Tibial nerve (tissue), 4 donors: Measurements from ENCODE around the gene TUBGCP5. TPM values are rescaled to one million over a fixed set of nuclear protein-coding genes. Genes with fewer than 3 reads are reported as not detected.

Source experiments
- DNase-seq, 2 donors: peaks; one replicate each; pipeline ENCODE4 v3.0.0-alpha.2; 2019; ENCODE audit warnings: low spot score in 2 of 2
- H3K27ac ChIP-seq, 4 donors: fragments of 200-600 bp; sonication (generic) in 3 of 4; one replicate each; pipeline ENCODE4 v1.5.1; 2017 to 2019; ENCODE audit warnings: mild to moderate bottlenecking in 1 of 4
- H3K27me3 ChIP-seq, 2 donors: fragments of 200-600 bp; sonication (generic) in 1 of 2; one replicate each; pipeline versions ENCODE4 v1.5.1 to v1.6.0; 2017 to 2019
- H3K36me3 ChIP-seq, 3 donors: fragments of 200-600 bp; sonication (generic); one replicate each; pipeline ENCODE4 v1.5.1; 2018 to 2019
- H3K4me1 ChIP-seq, 4 donors: fragments of 200-600 bp; sonication (generic) in 3 of 4; one replicate each; pipeline ENCODE4 v1.5.1; 2017 to 2019
- H3K4me3 ChIP-seq, 4 donors: fragments of 200-600 bp; sonication (generic) in 3 of 4; one replicate each; pipeline ENCODE4 v1.5.1; 2017 to 2019; ENCODE audit warnings: mild to moderate bottlenecking in 1 of 4, moderate library complexity in 1 of 4
- H3K9me3 ChIP-seq, 4 donors: fragments of 200-600 bp; sonication (generic) in 3 of 4; one replicate each; pipeline ENCODE4 v1.5.1; 2017 to 2019
- CTCF ChIP-seq, 5 experiments: fragments of 200-600 bp in 3 of 5; fragments of 450-650 bp in 2 of 5; sonication (generic) in 3 of 5; IDR thresholded peaks; one replicate each; pipeline ENCODE4 v1.5.1; 2016 to 2019; ENCODE audit warnings: antibody characterized with exemption in 5 of 5, mild to moderate bottlenecking in 3 of 5, moderate library complexity in 2 of 5
- EP300 ChIP-seq, 2 donors: sonication (generic); formaldehyde crosslinking; IDR thresholded peaks; one replicate each; pipeline ENCODE4 v1.6.1; 2017; ENCODE audit warnings: antibody characterized with exemption in 2 of 2, mild to moderate bottlenecking in 1 of 2
- POLR2A ChIP-seq, 2 donors: fragments of 450-650 bp; IDR thresholded peaks; one replicate each; pipeline ENCODE4 v1.6.1; 2017; ENCODE audit warnings: antibody characterized with exemption in 2 of 2, mild to moderate bottlenecking in 2 of 2, moderate library complexity in 2 of 2
- WGBS, 2 donors: methylation state at CpG; one replicate each; pipeline ENCODE4 v1.1.5; 2018; 5-methylcytosine and 5-hydroxymethylcytosine counted together
- total RNA-seq, 4 donors: library from RNA; depleted of rRNA; stranded (reverse); fragments of >200 nt; gene quantifications; one replicate each; pipeline ENCODE4 v1.1.0, GENCODE V29; 2016

Gene TUBGCP5
- total RNA-seq, 4 donors from 2014 or later, result 26.3 to 47.3 (median 31.6) TPM

- DNase-seq, result peak; percentile 66 to 69
- peaks cover 0 to 22% (median 7%) of the 10 kb centered on the region in 4 donors for H3K4me1 ChIP-seq
- H3K36me3 ChIP-seq, result no peaks in the 10 kb centered on the region
- TF ChIP-seq CTCF (IDR thresholded peaks at IDR 0.05) (no peak), EP300 (IDR thresholded peaks at IDR 0.05) (peak in 1 of 2 donors; percentile 57), POLR2A (IDR thresholded peaks at IDR 0.05) (peak in 1 of 2 donors; percentile 51)
- H3K27me3 ChIP-seq, result no peaks in the 10 kb centered on the region
- peak within 1 kb of the TSS; percentile 55 to 91 (median 85) for H3K27ac ChIP-seq
- no peaks in the 10 kb centered on the region for H3K9me3 ChIP-seq
- H3K4me3 ChIP-seq, result peak within 1 kb of the TSS; percentile 72 to 76 (median 76)
- WGBS, 2 donors, result 0 to 1% methylated on average over 23 to 26 of the region's 93 CpGs
Observed at GRCh38 chr15:22980189-22981050, 58.9 kb downstream of the TUBGCP5 start, which contains the start of gene CYFIP1. Gene CYFIP1 (minus strand): TSS chr15:22980368. CDS start chr15:22947285, 33,083 bp downstream.

- TF ChIP-seq POLR2A (IDR thresholded peaks at IDR 0.05) (no peak), EP300 (IDR thresholded peaks at IDR 0.05) (no peak), CTCF (IDR thresholded peaks at IDR 0.05) (no peak)
- Histone ChIP-seq H3K27ac (peak overlapping the region; percentile 55 to 91 (median 85)), H3K36me3 (no peaks in the 10 kb centered on the region), H3K4me1 (peaks cover 0 to 25% (median 7%) of the 10 kb centered on the region in 4 donors), H3K27me3 (no peaks in the 10 kb centered on the region), H3K4me3 (peak overlapping the region; percentile 72 to 76 (median 76)), H3K9me3 (no peaks in the 10 kb centered on the region)
- peak in 1 of 2 donors; percentile 43 for DNase-seq
- WGBS, 2 donors, result 0 to 1% methylated on average over 43 to 55 of the region's 88 CpGs
Observed at GRCh38 chr15:22979238-22980188, 59.9 kb downstream of the TUBGCP5 start.

- WGBS, 2 donors, result 16 to 18% methylated on average over 15 to 22 of the region's 22 CpGs
- no peaks in the 10 kb centered on the region for H3K9me3 ChIP-seq
- H3K4me1 ChIP-seq, result peaks cover 0 to 32% (median 7%) of the 10 kb centered on the region in 4 donors
- peak overlapping the region in 1 of 4 donors; percentile 91 for H3K27ac ChIP-seq
- H3K36me3 ChIP-seq, result no peaks in the 10 kb centered on the region
- H3K4me3 ChIP-seq, result peak overlapping the region; percentile 72 to 76 (median 76)
- H3K27me3 ChIP-seq, result no peaks in the 10 kb centered on the region
- no peak for TF ChIP-seq EP300 (IDR thresholded peaks at IDR 0.05)
- TF ChIP-seq CTCF (IDR thresholded peaks at IDR 0.05), result no peak
- TF ChIP-seq POLR2A (IDR thresholded peaks at IDR 0.05), result no peak
- no peak for DNase-seq
Observed at GRCh38 chr15:22978691-22979237, 60.6 kb downstream of the TUBGCP5 start.

- WGBS, 2 donors, result 59 to 66% methylated on average over 4 of the region's 4 CpGs
- Histone ChIP-seq H3K27ac (peak overlapping the region in 1 of 4 donors; percentile 33), H3K36me3 (peaks cover 0 to 4% (median 0%) of the 10 kb centered on the region in 3 donors), H3K4me1 (peaks cover 0 to 35% (median 7%) of the 10 kb centered on the region in 4 donors), H3K4me3 (no peak overlapping the region), H3K27me3 (no peaks in the 10 kb centered on the region), H3K9me3 (peaks cover 0 to 5% (median 0%) of the 10 kb centered on the region in 4 donors)
- TF ChIP-seq EP300 (IDR thresholded peaks at IDR 0.05) (peak in 1 of 2 donors; percentile 52), POLR2A (IDR thresholded peaks at IDR 0.05) (no peak)
- no peak for DNase-seq
Observed at GRCh38 chr15:22974745-22975144, 64.6 kb downstream of the TUBGCP5 start.

- TF ChIP-seq POLR2A (IDR thresholded peaks at IDR 0.05), result no peak
- TF ChIP-seq EP300 (IDR thresholded peaks at IDR 0.05), result no peak
- no peak for TF ChIP-seq CTCF (IDR thresholded peaks at IDR 0.05)
- Histone ChIP-seq H3K27ac (peak overlapping the region in 1 of 4 donors; percentile 33), H3K27me3 (no peaks in the 10 kb centered on the region), H3K9me3 (peaks cover 0 to 5% (median 0%) of the 10 kb centered on the region in 4 donors), H3K36me3 (peaks cover 0 to 8% (median 0%) of the 10 kb centered on the region in 3 donors), H3K4me3 (no peak overlapping the region), H3K4me1 (peaks cover 0 to 32% (median 5%) of the 10 kb centered on the region in 4 donors)
- DNase-seq, result no peak
- 79 to 82% methylated on average over 4 of the region's 4 CpGs for WGBS, 2 donors
Observed at GRCh38 chr15:22973987-22974386, 65.4 kb downstream of the TUBGCP5 start.
